ENCODE results near the gene SGCD. TPM values are rescaled to one million over a fixed set of nuclear protein-coding genes. Genes with fewer than 3 reads are reported as not detected.

Gene SGCD
- total RNA-seq, 2 experiments from 2014 or later, result not detected

- DNase-seq, result no peak
- ATAC-seq (ENCODE audit: poor library complexity), result no peak
- TF ChIP-seq CTCF (IDR thresholded peaks at IDR 0.05), result no peak
- Histone ChIP-seq H3K36me3 (ENCODE audit: insufficient read depth, low read length) (no peaks in the 10 kb centered on the region), H3K4me1 (ENCODE audit: insufficient read depth, low read length) (no peaks in the 10 kb centered on the region), H3K27ac (ENCODE audit: low read depth in 1 of 2, low read length in 2 of 2) (no peak overlapping the region), H3K4me3 (ENCODE audit: low read length) (no peak overlapping the region), H3K27me3 (ENCODE audit: control insufficient read depth in 1 of 2, insufficient read depth in 2 of 2, low read length in 2 of 2) (peaks cover 2 to 5% of the 10 kb centered on the region in 2 experiments), H3K9me3 (ENCODE audit: control insufficient read depth in 1 of 2, insufficient read depth in 1 of 2, low read length in 2 of 2) (no peaks in the 10 kb centered on the region)
- intact Hi-C loops (cut with DNase I, micrococcal nuclease), result no loop called here
- Mint-ChIP-seq H3K27ac (no peak overlapping the region), H3K9me3 (no peaks in the 10 kb centered on the region), H3K4me1 (ENCODE audit: low read depth) (no peaks in the 10 kb centered on the region), H3K36me3 (ENCODE audit: low read depth) (no peaks in the 10 kb centered on the region), H3K4me3 (no peak overlapping the region), H3K27me3 (peaks cover 65% of the 10 kb centered on the region)
- CTCF ChIA-PET, result no interaction called here
- POLR2A ChIA-PET, result no interaction called here
These were observed 356.5 kb downstream of the SGCD start for GRCh38 chr5:156683509-156683908.

GRCh38 chr5:156684216-156684615 is 357.3 kb downstream of the SGCD start:
- Histone ChIP-seq H3K4me1 (ENCODE audit: insufficient read depth, low read length) (no peaks in the 10 kb centered on the region), H3K36me3 (ENCODE audit: insufficient read depth, low read length) (no peaks in the 10 kb centered on the region), H3K27ac (ENCODE audit: low read depth in 1 of 2, low read length in 2 of 2) (no peak overlapping the region), H3K4me3 (ENCODE audit: low read length) (no peak overlapping the region), H3K9me3 (ENCODE audit: control insufficient read depth in 1 of 2, insufficient read depth in 1 of 2, low read length in 2 of 2) (no peaks in the 10 kb centered on the region), H3K27me3 (ENCODE audit: control insufficient read depth in 1 of 2, insufficient read depth in 2 of 2, low read length in 2 of 2) (peaks cover 5 to 6% of the 10 kb centered on the region in 2 experiments)
- Mint-ChIP-seq H3K4me3 (no peak overlapping the region), H3K36me3 (ENCODE audit: low read depth) (no peaks in the 10 kb centered on the region), H3K4me1 (ENCODE audit: low read depth) (no peaks in the 10 kb centered on the region), H3K27me3 (peaks cover 65% of the 10 kb centered on the region), H3K9me3 (no peaks in the 10 kb centered on the region), H3K27ac (no peak overlapping the region)
- intact Hi-C loops (cut with DNase I, micrococcal nuclease), result no loop called here
- no peak for TF ChIP-seq CTCF (IDR thresholded peaks at IDR 0.05)
- POLR2A ChIA-PET, result no interaction called here
- ATAC-seq (ENCODE audit: poor library complexity), result no peak
- CTCF ChIA-PET, result no interaction called here
- no peak for DNase-seq

GRCh38 chr5:156685481-156685880 is 358.5 kb downstream of the SGCD start:
- intact Hi-C loops (cut with DNase I, micrococcal nuclease), result no loop called here

More at GRCh38 chr5:156685481-156685880, 358.5 kb downstream of the SGCD start:
- Mint-ChIP-seq H3K9me3 (no peaks in the 10 kb centered on the region), H3K4me3 (no peak overlapping the region), H3K4me1 (ENCODE audit: low read depth) (no peaks in the 10 kb centered on the region), H3K27ac (no peak overlapping the region), H3K27me3 (peaks cover 69% of the 10 kb centered on the region), H3K36me3 (ENCODE audit: low read depth) (no peaks in the 10 kb centered on the region)
- TF ChIP-seq CTCF (IDR thresholded peaks at IDR 0.05), result no peak
- no peaks in the 10 kb centered on the region for H3K9me3 ChIP-seq (ENCODE audit: control insufficient read depth in 1 of 2, insufficient read depth in 1 of 2, low read length in 2 of 2)
- DNase-seq (no peak), ATAC-seq (ENCODE audit: poor library complexity) (no peak)
- peaks cover 5 to 6% of the 10 kb centered on the region in 2 experiments for H3K27me3 ChIP-seq (ENCODE audit: control insufficient read depth in 1 of 2, insufficient read depth in 2 of 2, low read length in 2 of 2)
- POLR2A ChIA-PET, result no interaction called here
- H3K4me3 ChIP-seq (ENCODE audit: low read length), result no peak overlapping the region
- CTCF ChIA-PET, result no interaction called here
- H3K36me3 ChIP-seq (ENCODE audit: insufficient read depth, low read length), result no peaks in the 10 kb centered on the region
- H3K27ac ChIP-seq (ENCODE audit: low read depth in 1 of 2, low read length in 2 of 2), result no peak overlapping the region
- no peaks in the 10 kb centered on the region for H3K4me1 ChIP-seq (ENCODE audit: insufficient read depth, low read length)

All from CD4-positive, alpha-beta T cell (primary cell).